HG03025 (cell line): ENCODE results near the gene FLCN.
A peak's percentile ranks its signal among the peaks of the same experiment; 100 is the strongest.

ENCODE experiments used
- ATAC-seq: cut with Tn5 transposase; IDR thresholded peaks from one replicate; pipeline ENCODE4 v1.9.1; 2021; ENCODE audit warnings: mild to moderate bottlenecking, moderate library complexity; ENCODE audit not compliant: unreplicated experiment, low FRiP score

Gene FLCN

DNA sequence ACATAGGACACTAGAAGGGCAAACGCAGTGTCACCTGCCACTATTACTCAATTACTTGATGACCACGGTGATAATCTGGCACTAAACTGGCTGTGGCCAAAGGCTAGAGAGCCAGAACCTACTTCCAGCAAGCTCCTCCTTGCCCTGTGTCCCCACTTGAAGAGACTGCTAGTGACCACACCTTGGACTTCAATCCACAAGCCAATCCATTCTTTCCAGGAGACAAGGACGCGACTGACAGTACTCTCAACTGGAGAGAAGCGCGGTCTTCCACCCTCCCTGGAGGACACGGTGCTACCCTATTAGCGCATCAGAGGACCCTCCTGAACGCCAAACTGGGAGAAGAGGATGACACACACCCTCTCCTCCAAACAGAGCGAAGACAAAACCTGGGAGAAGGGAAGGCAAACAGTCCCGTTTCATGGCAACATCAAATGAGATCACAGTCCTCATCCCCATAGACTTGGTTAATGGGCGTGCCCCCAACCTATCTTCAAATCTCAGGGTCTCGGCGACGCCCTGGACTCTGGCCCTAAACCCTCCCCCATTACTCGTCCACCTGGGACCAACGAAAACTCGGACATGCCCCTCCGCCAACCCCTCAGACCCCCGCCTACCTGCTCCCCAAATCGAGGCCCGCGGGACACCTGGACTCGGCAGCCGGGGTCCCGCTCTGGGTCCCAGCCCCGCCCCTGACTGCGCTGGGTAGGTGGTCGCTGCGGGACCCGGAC, 508 bp downstream of the FLCN start:
- peak; percentile 19 for ATAC-seq

DNA sequence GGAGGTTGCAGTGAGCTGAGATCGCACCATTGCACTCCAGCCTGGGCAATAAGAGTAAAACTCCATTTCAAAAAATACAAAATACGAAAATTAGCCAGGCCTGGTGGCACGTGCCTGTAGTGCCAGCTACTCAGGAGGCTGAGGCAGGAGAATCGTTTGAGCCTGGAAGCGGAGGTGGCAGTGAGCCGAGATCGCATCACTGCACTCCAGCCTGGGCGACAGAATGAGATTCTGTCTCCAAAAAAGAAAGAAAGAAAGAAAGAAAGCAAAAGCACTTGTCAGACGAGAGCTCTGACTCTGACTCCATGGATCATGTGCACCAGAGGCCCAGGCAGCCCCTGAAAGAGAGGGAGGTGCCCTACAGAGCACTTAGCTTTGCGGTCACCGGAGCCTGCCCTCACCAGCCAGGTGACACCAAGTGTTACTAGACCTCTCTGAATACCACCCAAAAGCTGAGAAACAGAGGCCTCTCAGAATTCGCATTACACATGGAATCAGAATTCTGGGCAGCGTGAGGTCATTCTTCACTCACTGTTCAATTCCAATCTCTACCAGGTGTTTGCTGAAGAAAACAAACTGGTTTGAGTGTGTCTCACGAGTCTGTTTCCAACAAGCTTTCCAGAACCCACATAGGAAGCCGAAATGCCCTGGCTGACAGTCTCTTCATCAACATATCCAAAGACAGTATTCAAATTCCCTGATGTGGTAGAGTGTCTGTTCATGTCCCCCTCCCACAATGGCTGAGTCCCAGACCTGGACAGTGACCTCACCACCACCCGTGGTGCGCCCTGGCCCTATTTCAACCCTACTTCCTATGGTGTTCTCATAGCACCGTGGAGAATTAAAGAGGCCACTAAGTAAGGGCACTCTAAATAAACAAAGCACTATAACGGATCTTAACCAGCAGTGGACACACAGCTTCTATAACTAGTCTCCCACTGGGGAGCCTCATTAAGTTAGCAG, 1.5 kb downstream of the FLCN start:
- no peak for ATAC-seq

DNA sequence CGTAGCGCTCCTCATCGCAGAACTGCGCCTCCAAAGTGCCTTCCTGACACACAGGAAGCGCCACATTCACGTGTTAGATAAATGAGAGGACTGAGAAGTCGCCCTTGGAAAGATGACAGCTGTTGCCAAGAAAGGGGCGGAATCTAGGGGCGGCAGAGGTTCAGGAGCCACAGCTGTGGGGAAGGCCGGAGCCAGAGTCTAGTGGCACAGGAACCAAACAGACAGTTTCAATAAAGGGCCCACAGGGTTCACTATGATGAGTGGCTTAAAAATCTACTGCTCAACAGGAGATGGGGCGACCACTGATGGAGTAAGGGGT, 4.7 kb downstream of the FLCN start:
- no peak for ATAC-seq

DNA sequence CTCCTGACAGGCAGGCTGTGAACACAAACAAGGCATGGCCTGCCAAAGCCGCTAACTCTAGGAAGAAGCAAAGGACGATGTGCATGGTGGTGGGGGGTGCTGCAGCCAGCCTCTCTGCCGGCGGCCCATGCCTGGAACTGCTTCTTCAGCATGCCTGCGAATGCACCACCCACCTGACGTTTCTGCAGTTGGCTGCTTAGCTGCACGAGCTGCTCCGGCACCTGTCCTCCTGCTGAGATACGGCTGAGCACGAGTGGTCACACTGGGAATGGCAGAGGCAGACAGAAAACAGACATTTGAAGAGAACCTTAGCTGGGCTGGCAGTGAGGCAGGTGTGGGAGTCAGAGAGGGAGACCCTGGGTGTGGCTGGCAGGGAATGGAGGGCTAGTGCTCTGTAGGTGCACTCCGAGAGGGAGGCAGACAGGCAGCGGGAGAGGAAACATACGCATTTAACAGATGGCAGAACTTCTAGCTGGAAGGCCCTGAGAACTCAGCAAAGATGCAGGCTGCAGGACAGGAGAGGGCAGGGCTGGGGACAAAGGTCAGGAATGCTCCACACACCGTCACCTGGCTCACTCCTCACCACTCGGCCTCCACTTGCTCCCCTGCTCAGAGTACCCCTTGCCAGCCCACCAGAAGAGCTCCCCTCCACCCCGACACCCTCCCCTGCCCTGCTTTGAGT, 5.2 kb downstream of the FLCN start:
- no peak for ATAC-seq

DNA sequence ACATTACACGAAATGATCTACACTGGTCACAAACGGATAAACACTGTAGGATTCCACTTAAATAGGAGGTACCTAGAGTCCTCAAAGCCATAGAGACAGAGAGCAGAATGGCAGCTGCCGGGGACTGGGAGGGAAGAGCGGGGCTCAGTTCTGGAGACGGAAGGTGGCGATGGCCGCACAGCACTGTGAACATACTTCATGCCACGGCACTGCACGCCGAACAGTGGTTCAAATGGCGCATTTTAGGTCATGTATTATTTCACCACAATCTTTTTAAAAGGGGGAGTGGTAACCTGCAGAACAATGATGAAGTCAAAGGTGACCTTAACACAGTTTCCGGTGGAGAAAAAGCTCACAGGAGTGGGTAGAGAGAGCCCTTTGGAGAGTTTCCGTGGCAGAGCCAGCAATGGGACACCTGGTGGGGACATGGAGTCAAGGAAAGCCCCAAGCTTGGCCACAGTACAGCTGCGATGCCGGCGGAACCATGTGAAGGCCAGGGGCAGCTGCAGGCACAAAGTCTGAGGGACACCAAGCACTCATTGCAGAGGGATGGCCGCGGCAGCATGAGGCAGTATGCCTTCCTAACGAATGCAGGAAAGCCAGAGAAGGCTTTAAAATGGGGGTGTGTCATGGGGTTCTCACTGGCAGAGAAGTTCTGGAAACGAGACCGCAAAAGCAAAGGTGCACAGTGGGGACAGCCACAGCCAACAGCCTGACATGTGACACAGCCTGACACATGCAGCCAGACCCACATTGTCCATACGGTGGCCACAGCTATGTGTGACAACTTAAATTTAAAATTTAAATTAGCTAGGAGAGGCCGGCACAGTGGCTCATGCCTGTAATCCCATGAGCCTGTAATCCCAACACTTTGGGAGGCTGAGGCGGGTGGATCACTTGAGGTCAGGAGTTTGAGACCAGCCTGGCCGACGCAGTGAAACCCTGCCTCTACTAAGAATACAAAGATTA, 7.3 kb downstream of the FLCN start:
- ATAC-seq = no peak

DNA sequence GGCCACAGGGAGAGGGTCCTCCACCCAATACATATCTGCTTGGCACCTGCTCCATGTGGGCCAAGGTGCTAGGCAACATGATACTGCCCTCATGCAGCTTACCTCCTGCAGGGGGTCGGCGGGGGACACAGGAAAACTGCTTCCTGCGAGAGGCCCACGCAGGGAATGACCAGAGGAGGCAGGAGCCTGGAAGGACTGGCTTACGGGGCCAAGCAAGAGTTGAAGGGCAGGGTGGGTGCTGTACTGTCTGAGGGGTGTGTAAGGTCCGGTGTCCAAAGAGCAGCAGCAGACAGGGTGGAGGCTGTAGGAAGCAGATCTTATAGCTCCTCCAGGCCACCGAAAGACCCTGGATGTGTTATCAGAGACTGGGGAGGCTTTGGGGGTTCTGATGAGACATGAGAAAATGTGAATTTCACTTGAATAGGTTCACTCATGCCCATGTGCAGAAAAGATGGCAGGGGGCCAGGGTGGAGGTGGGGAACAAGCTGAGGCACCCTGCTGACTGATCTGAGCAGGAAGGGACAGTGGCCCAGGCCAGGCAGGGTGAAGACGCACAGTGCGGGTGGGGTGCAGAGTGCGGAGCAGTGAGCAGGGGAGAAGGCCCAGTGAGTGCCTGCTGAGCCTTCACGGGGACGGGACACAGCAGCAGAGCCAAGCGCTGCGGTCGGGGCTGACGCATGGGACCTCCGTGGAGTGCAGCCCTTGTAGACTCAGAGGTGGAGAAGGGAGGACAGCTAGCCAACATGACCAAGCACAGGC, 8.3 kb downstream of the FLCN start:
- ATAC-seq = no peak

DNA sequence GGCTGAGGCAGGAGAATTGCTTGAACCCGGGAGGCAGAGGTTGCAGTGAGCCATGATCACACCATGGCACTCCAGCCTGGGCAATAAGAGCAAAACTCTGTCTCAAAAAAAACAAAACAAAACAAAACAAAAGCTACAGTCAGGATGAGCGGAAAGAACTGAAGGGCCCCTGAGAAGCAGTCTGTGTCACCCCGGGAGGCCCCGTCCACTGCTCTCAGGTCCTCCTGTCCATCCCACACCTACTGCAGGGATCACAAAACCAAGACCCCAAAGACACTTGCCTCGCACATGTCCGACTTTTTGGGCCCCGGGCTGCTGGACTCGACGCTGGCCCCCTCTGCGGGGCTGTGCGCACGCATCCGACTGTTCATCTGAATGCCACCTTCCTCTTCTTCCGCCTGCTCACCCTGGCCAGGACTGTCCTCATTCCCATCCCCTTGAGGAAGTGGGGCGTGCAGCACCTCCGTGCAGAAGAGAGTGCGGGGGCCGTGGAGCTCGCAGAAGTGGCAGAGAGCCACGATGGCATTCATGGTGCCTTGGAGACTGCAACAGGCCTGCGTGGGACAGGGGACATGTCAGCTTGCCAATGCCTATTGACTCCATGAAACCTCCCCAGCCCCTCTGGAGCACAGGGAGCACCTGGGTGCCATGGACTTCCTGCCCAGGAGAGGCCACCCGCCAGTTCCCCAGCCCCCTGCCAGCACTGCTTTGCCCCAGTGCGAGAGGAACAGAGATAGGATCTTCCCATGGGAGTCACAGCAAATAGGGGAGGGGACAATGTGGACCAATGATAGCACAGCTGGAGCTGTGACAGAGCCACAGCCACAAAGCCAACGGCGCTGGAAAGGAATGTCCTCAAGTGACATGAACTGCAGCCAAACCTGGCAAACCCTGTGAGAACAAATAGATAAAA, 9.1 kb downstream of the FLCN start:
- no peak for ATAC-seq

DNA sequence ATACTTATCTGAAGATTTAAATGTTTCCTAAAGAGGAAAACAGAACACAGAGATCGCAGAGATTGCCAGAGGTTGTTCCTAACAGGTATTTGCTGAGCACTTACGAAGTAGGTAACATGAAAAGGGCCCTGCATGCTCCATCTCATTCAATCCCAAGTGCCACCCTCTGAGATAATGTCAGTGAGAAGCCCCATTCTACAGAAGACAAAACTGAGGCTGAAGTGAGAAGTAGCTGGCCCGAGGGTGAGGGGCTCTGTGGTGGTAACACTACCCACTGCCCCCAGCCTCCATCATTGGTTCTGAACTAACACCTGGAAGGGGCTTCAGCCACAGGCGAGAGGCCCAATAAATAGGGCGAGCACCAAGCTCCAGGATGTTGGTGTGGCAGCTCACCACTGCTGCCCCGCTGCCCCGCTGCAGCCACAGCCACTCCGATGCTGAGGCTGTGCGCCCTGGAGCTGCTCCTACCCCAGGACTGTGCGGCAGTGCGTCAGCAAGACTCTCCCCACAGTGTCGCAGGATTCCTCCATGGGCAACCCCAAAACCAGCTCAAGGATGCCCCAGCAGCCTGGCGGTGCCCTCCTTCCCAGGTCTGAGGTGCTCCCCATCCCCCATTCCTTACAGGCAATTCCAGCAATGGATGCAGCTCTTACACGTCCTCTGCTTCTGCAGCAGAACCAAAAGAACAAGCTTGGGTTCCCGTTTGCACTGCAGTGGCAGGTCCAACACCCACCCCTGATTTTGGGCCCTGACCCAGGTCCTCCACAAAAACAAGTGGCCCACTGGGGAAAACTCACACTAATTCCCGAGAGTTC, 10.3 kb downstream of the FLCN start:
- ATAC-seq = no peak

DNA sequence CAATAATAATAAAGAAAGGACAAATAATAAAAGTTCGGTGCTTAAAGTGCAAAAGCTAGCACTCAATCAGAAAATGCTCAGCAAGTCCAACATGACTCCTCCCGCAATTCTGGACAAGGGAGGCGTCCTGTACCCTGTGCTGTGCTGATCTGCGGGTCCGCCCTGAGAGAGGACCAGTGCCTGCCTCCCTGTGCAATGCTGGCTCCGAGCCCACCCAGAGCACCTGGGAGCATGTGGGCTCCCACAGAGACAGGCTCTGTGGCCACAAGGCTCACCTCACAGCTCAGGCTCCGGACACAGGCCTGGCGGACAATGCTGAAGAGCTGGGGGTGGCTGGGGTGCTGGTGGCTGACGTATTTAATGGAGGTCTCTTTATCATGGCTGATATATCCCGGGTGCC, 11.1 kb downstream of the FLCN start:
- no peak for ATAC-seq

DNA sequence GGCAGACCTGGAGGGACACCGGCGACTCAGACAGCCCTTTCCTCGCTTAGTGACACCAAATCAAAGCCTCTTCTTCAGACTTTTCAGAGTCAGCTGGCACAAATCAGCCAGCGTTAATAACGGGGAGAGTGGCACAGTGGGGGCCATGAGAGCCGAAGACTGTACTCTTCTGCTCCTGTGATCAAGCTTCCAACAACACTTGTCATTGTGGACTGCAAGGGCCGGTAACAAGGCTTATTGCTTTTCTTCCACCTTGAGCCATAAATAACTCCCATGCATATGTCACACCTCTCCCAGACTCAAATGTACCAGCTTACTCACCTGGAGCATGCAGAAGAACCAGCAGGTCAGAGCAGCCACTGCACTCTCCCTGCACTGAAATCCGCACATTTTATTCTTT, 12.8 kb downstream of the FLCN start:
- ATAC-seq = no peak

DNA sequence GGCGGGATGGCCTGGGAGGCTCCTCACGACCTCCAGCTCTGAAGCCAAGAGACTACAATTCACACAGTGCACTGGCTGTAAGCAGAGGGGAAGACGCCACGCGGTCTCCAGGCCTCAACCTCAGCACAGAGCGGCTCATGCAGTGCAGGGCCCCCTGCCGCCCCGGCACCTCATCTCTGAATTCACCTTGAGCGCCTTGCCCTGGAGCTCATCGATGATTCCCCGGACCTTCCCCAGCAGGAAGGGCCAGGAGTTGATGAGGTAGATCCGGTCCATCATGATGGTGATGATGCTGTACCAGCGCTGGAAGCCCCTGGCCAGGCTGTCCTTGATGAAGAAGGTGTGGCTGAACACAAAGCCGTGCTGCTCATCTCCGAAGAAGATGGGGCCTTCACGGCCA, 13.2 kb downstream of the FLCN start:
- ATAC-seq = no peak

DNA sequence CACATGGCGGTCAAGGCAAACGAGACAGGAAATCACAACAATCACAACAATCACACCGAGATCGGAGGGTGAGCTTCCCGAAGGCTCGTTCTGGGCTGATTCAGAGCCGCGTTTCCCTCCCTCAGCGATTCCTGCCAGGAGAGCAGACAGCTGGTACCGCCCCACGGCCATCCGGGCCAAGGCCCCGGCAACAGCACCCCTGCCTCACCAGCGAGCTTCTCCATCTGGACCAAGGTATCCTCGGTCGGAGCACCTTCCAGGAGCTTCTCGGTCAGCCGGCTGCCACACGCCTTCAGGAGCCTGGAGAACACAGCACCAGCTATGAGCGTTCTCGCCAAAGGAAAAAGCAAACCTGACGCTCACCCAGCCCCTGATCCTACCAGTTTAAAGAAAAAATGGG, 15.6 kb downstream of the FLCN start:
- ATAC-seq = no peak

DNA sequence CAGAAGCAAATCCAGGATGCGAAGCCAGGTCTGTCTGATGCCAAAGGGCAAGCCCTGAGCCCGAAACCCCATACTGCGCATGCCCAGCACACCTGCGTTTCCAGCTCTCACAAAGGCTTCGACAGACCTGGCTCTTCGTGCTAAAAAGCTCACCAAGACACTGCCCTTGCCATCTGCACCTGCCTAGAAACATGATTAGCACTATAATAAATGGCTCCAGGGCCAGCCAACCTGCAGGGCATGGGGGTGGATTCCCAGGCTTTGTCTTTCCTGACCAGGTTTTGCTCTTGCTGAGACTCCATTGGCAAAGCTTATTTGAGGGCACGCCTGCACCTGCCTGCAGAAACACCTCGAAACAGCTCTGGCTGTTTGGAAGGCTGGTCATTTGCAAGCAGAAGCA, 16.4 kb downstream of the FLCN start:
- no peak for ATAC-seq

DNA sequence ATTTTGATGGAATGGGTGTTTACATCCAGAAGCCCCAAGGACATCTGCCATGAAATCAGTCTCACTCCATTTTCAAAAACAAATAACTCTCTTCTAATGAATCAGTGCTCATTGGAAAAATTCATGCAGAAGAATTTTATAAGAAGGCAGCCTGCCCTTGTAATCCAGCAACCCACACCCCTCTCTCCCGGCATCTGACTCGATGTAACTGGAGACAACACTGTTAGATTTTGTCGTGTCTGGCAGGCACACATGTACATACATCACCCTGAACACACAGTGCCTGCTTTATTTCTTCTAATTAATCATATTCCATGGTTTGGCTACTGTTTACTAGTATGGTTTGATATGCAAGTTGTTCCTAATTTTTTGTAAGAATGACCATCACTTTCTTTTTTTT, 19.0 kb downstream of the FLCN start:
- no peak for ATAC-seq

DNA sequence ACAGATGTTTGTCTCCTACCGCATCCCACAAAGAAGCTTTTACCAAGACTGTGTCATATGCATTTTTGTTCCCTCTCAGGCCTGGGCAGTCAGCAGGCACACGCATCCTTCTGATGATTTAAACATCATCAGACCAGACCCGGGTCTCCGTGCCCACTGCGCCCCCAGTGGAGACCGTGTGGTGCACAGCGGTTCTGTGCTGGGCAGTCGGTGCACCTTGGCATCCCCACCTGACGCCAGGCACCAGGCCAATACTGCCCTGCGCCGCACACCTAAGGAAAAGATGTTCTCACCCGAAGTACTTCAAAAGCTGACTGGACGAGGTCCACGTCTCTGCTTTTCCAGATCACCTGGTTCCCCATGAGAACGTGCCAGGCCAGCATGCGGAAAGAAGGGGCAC, 20.2 kb downstream of the FLCN start:
- ATAC-seq = no peak

DNA sequence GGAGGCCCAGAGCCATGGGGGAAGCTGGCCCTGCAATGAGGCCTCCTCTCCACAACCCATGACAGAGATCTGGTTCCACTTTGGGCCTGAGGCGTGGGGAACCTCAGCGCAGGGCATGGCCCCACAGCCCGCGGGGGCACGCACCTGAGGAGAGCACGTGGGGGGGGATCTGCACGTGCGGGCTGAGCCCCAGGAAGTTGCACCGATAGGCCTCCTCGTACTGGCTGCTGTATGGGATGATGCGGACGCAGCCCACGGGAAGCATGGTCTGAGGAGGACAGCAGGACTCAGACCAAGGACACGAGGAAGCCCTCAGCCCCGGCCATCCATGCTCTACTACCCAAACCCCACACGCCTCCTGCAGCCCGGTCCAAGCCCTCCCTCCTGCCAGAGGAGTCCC, 20.7 kb downstream of the FLCN start:
- ATAC-seq = no peak

DNA sequence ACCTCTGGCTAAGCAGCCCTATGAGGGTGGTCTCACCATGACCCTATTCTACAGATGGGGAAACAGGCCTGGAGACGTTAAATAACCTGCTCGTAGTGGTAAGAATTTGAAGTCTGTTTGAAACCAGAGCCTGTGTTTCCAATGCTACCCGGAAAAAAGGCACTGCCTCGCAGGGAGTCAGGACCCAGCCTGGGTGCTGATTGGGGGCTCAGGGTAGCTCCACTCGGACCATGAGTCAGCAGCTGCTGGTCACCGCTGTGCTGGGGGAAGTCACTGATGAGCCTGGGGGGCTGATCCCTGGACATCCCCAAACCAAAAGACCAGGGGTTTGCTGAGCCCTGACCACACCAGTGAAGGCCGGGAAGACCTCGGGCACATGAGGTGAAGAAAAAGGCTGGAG, 21.4 kb downstream of the FLCN start:
- ATAC-seq = no peak
